ENCODE measurements around the gene CTSF. TPM values are rescaled to one million over a fixed set of nuclear protein-coding genes. Genes with fewer than 3 reads are reported as not detected.

Gene CTSF
- total and polyA plus RNA-seq, 2 of the 8 experiments (the other 6 are each of a cell fraction or from before 2014, with no cell fraction given) = 0.58 to 2.3 TPM

DNA sequence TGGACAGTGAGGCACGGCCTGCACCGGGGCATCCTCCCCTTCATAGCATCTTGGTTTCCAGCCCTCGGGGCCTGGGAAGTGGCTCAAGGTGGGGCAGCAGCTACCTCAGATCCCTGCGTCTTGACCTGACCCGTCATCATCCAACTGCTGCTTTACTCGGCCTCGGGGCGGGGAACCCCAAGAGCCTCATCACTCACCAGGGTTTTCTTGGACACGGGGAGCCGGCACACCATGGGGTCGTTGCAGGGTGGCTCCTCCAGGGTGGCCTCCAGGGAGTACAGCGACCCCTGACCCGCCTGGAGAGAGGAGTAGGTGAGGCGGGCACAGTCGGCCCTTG lies 651 bp downstream of the CTSF start:
- peak overlapping the region; percentile 67 for H4K91ac ChIP-seq (replicated peaks; ENCODE audit: insufficient read length, low read length)
- H3K9ac ChIP-seq (replicated peaks in 1 of 4; ENCODE audit: extremely low read depth in 1 of 4, low read depth in 3 of 4, low read length in 3 of 4) = no peak overlapping the region
- H3K36me3 ChIP-seq (ENCODE audit: control insufficient read depth in 2 of 4, insufficient read depth in 4 of 4, low read length in 3 of 4) = peaks cover 0 to 8% (median 5%) of the 10 kb centered on the region in 4 experiments; a peak in 5 of 8 replicates
- H3K27me3 ChIP-seq (replicated peaks in 1 of 4; ENCODE audit: control insufficient read depth in 3 of 4, extremely low read depth in 1 of 4, insufficient read depth in 3 of 4, low read length in 3 of 4) = no peaks in the 10 kb centered on the region
- WGBS, 2 experiments (ENCODE audit: extremely low coverage in 1 of 2, insufficient coverage in 1 of 2, insufficient read length in 1 of 2, insufficient replicate concordance in 2 of 2, low coverage in 1 of 2, low lambda C conversion rate in 2 of 2, missing lambda C conversion rate in 1 of 2) = 89% methylated on average over 15 of the region's 15 CpGs; no CpG with 5 or more reads in 1 of the 2 experiments
- no peak overlapping the region for H2BK15ac ChIP-seq (ENCODE audit: low read length)
- no peak overlapping the region for H3K56ac ChIP-seq (replicated peaks; ENCODE audit: insufficient read length, low read depth, low read length)
- H4K20me1 ChIP-seq (replicated peaks in 1 of 2; ENCODE audit: control insufficient read depth in 1 of 2, insufficient read depth in 2 of 2, low read length in 2 of 2) = no peaks in the 10 kb centered on the region
- no peak overlapping the region for H3K27ac ChIP-seq (ENCODE audit: low read depth, low read length)
- no peaks in the 10 kb centered on the region for H3K79me2 ChIP-seq (ENCODE audit: control insufficient read depth in 1 of 2, insufficient read depth in 2 of 2, low read length in 2 of 2)
- H2BK120ac ChIP-seq (replicated peaks; ENCODE audit: low read depth, low read length) = no peak overlapping the region
- H2AFZ ChIP-seq (ENCODE audit: low read length) = no peak overlapping the region
- no peak overlapping the region for H3K23ac ChIP-seq (ENCODE audit: insufficient read length)
- no peak overlapping the region for H3K14ac ChIP-seq (ENCODE audit: insufficient read length)
- no peak overlapping the region for H2AK5ac ChIP-seq (ENCODE audit: low read depth, low read length)
- POLR2A ChIA-PET (ENCODE audit: partially characterized antibody) = interaction anchor here (0.7 to 4.8 kb wide), 16 partner anchors 9 to 111 kb away, joined by 3 to 51 read pairs (median 5); partner anchors contain the start of genes ACTN3, RBM14, RBM4 and RBM4B
- H4K8ac ChIP-seq (ENCODE audit: extremely low read depth, insufficient read depth, low read length) = peak overlapping the region; percentile 91
- CTCF ChIA-PET (ENCODE audit: partially characterized antibody) = interaction anchor here (0.7 to 4.6 kb wide), 6 partner anchors 10 to 1080 kb away, joined by 3 to 46 read pairs (median 4); partner anchors contain the start of genes CCDC87 and CCS
- FAIRE-seq (no peak), DNase-seq (ENCODE audit: low read depth in 1 of 2, low spot score in 2 of 2) (no peak)
- H4K5ac ChIP-seq (ENCODE audit: insufficient read length, low read depth, low read length) = no peak overlapping the region
- H3K4me3 ChIP-seq (ENCODE audit: extremely low read depth in 1 of 4, insufficient read depth in 2 of 4, low read depth in 3 of 4, low read length in 4 of 4) = no peak overlapping the region
- H2BK20ac ChIP-seq (ENCODE audit: low read length) = 0 out of 2 replicates have a peak overlapping the region, but pooled peaks have one; percentile 32
- no peak overlapping the region for H2BK5ac ChIP-seq (ENCODE audit: low read depth, low read length)
- no peak overlapping the region for H3K18ac ChIP-seq (ENCODE audit: extremely low read depth, low read length)
- no peak overlapping the region for H3K4ac ChIP-seq (replicated peaks; ENCODE audit: insufficient read length, low read depth, low read length)
- no peaks in the 10 kb centered on the region for H3K23me2 ChIP-seq (ENCODE audit: low read depth, low read length)
- H3K4me2 ChIP-seq (ENCODE audit: insufficient read depth in 1 of 2, low read depth in 2 of 2, low read length in 2 of 2) = peak overlapping the region in 1 of 2 experiments; percentile 11; a peak in 1 of 4 replicates
- peaks cover 11 to 20% (median 14%) of the 10 kb centered on the region in 4 experiments; a peak in 6 of 7 replicates for H3K4me1 ChIP-seq (replicated peaks in 1 of 4; ENCODE audit: control insufficient read depth in 3 of 4, insufficient read depth in 4 of 4, low read length in 3 of 4)
- no peaks in the 10 kb centered on the region for H3K79me1 ChIP-seq (ENCODE audit: low read depth, low read length)
- no peak overlapping the region for H2BK12ac ChIP-seq (ENCODE audit: low read depth, low read length)
- H3K9me3 ChIP-seq (ENCODE audit: insufficient read depth in 2 of 2, low read depth in 1 of 2, low read length in 1 of 2) = 0 out of 4 replicates have a peak, but pooled peaks cover 0 to 2% of the 10 kb centered on the region in 2 experiments
- TF ChIP-seq RXRA (IDR thresholded peaks at IDR 0.05; ENCODE audit: insufficient read depth, low read depth, low read length) (no peak), CHD1 (IDR thresholded peaks at IDR 0.05; ENCODE audit: low read depth, low read length) (no peak), MAFK (IDR thresholded peaks at IDR 0.05; ENCODE audit: low read depth, low read length) (no peak), POLR2AphosphoS5 (IDR thresholded peaks at IDR 0.05; ENCODE audit: low read depth, low read length) (no peak), SP2 (IDR thresholded peaks at IDR 0.05; ENCODE audit: low read length) (no peak), ZNF274 (IDR thresholded peaks at IDR 0.05; ENCODE audit: borderline replicate concordance, extremely low read depth, low read length) (no peak), KDM1A (IDR thresholded peaks at IDR 0.05; ENCODE audit: borderline replicate concordance, low read length) (no peak), POU5F1 (IDR thresholded peaks at IDR 0.05; ENCODE audit: low read depth, low read length) (no peak), BACH1 (IDR thresholded peaks at IDR 0.05; ENCODE audit: low read length) (no peak), RFX5 (IDR thresholded peaks at IDR 0.05; ENCODE audit: borderline replicate concordance, low read depth, low read length) (no peak)
- TF ChIP-seq, protein P1, sequence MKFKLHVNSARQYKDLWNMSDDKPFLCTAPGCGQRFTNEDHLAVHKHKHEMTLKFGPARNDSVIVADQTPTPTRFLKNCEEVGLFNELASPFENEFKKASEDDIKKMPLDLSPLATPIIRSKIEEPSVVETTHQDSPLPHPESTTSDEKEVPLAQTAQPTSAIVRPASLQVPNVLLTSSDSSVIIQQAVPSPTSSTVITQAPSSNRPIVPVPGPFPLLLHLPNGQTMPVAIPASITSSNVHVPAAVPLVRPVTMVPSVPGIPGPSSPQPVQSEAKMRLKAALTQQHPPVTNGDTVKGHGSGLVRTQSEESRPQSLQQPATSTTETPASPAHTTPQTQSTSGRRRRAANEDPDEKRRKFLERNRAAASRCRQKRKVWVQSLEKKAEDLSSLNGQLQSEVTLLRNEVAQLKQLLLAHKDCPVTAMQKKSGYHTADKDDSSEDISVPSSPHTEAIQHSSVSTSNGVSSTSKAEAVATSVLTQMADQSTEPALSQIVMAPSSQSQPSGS (IDR thresholded peaks at IDR 0.05; ENCODE audit: low read length) = no peak
- TF ChIP-seq, protein P2, sequence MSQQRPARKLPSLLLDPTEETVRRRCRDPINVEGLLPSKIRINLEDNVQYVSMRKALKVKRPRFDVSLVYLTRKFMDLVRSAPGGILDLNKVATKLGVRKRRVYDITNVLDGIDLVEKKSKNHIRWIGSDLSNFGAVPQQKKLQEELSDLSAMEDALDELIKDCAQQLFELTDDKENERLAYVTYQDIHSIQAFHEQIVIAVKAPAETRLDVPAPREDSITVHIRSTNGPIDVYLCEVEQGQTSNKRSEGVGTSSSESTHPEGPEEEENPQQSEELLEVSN (IDR thresholded peaks at IDR 0.05) = no peak

All from H1 (cell line).